Measurements from ENCODE around the gene CFAP90. TPM values are rescaled to one million over a fixed set of nuclear protein-coding genes. Genes with fewer than 3 reads are reported as not detected.

CFAP90 gene
- total RNA-seq, 2 donors from 2014 or later = 0.80 to 0.88 TPM

- WGBS, 2 experiments (ENCODE audit: insufficient coverage in 1 of 2, insufficient read length in 1 of 2) = 93 to 100% methylated on average over 1 of the region's 1 CpG
- Histone ChIP-seq H3K9me3 (ENCODE audit: control insufficient read depth, low read length) (no peaks in the 10 kb centered on the region), H3K27ac (ENCODE audit: low read depth, low read length) (no peak overlapping the region), H3K4me1 (ENCODE audit: control insufficient read depth, insufficient read depth, low read length) (no peaks in the 10 kb centered on the region), H3K4me3 (ENCODE audit: low read length) (no peak overlapping the region), H3K36me3 (ENCODE audit: control insufficient read depth, insufficient read depth, low read length) (no peaks in the 10 kb centered on the region), H3K9ac (ENCODE audit: extremely low read depth, low read length, poor library complexity, severe bottlenecking) (no peak overlapping the region), H3K27me3 (ENCODE audit: control insufficient read depth, insufficient read depth, low read length, poor library complexity, severe bottlenecking) (no peaks in the 10 kb centered on the region)
- H3K9me3 Mint-ChIP-seq = no peaks in the 10 kb centered on the region
- H3K4me1 Mint-ChIP-seq = peaks cover 5% of the 10 kb centered on the region
- no peaks in the 10 kb centered on the region for H3K27me3 Mint-ChIP-seq (ENCODE audit: insufficient read depth)
- no peak for TF ChIP-seq CTCF (conservative IDR thresholded peaks at IDR 0.05)
- no peak for DNase-seq
- H3K36me3 Mint-ChIP-seq (ENCODE audit: low read depth) = peaks cover 12% of the 10 kb centered on the region
- no peak overlapping the region for H3K4me3 Mint-ChIP-seq
- H3K27ac Mint-ChIP-seq = no peak overlapping the region
These were observed 56.1 kb downstream of the CFAP90 start for GRCh38 chr5:7794823-7795222.

DNA sequence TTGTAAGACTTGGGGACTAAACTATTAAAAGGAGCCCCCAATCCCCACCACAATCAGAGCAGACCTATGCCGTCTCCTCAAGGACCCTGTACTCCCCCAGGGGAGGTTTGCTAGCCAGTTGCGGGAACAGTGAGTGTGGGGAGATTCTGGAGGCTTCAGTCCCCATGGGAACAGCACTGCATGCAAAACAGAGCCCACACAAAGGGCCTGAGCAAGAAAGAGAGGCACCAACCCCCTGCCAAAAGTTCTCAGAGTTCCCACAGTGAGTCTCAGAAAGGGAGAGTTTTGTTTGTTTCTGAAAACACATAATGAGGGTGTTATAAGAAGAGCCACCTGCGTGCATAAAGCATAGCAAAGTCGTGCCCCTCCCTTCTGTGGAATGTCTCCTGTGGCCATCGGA is 56.6 kb downstream of the CFAP90 start:
- WGBS, 2 experiments (ENCODE audit: insufficient coverage in 1 of 2, insufficient read length in 1 of 2) = 76 to 87% methylated on average over 4 to 5 of the region's 5 CpGs
- Histone ChIP-seq H3K36me3 (ENCODE audit: control insufficient read depth, insufficient read depth, low read length) (no peaks in the 10 kb centered on the region), H3K4me1 (ENCODE audit: control insufficient read depth, insufficient read depth, low read length) (no peaks in the 10 kb centered on the region), H3K4me3 (ENCODE audit: low read length) (no peak overlapping the region), H3K9ac (ENCODE audit: extremely low read depth, low read length, poor library complexity, severe bottlenecking) (no peak overlapping the region), H3K9me3 (ENCODE audit: control insufficient read depth, low read length) (no peaks in the 10 kb centered on the region), H3K27me3 (ENCODE audit: control insufficient read depth, insufficient read depth, low read length, poor library complexity, severe bottlenecking) (no peaks in the 10 kb centered on the region), H3K27ac (ENCODE audit: low read depth, low read length) (peak overlapping the region; percentile 68)
- Mint-ChIP-seq H3K4me1 (peaks cover 5% of the 10 kb centered on the region), H3K36me3 (ENCODE audit: low read depth) (peaks cover 17% of the 10 kb centered on the region), H3K4me3 (no peak overlapping the region), H3K27me3 (ENCODE audit: insufficient read depth) (no peaks in the 10 kb centered on the region), H3K27ac (no peak overlapping the region), H3K9me3 (no peaks in the 10 kb centered on the region)
- TF ChIP-seq CTCF (conservative IDR thresholded peaks at IDR 0.05) = no peak
- no peak for DNase-seq

- Mint-ChIP-seq H3K27ac (no peak overlapping the region), H3K9me3 (no peaks in the 10 kb centered on the region), H3K27me3 (ENCODE audit: insufficient read depth) (no peaks in the 10 kb centered on the region), H3K4me1 (peaks cover 5% of the 10 kb centered on the region), H3K36me3 (ENCODE audit: low read depth) (peaks cover 18% of the 10 kb centered on the region), H3K4me3 (no peak overlapping the region)
- Histone ChIP-seq H3K9me3 (ENCODE audit: control insufficient read depth, low read length) (no peaks in the 10 kb centered on the region), H3K27ac (ENCODE audit: low read depth, low read length) (peak overlapping the region; percentile 68), H3K9ac (ENCODE audit: extremely low read depth, low read length, poor library complexity, severe bottlenecking) (no peak overlapping the region), H3K36me3 (ENCODE audit: control insufficient read depth, insufficient read depth, low read length) (no peaks in the 10 kb centered on the region), H3K4me3 (ENCODE audit: low read length) (no peak overlapping the region), H3K27me3 (ENCODE audit: control insufficient read depth, insufficient read depth, low read length, poor library complexity, severe bottlenecking) (no peaks in the 10 kb centered on the region), H3K4me1 (ENCODE audit: control insufficient read depth, insufficient read depth, low read length) (no peaks in the 10 kb centered on the region)
- TF ChIP-seq CTCF (conservative IDR thresholded peaks at IDR 0.05) = no peak
- 98 to 100% methylated on average over 2 to 5 of the region's 5 CpGs for WGBS, 2 experiments (ENCODE audit: insufficient coverage in 1 of 2, insufficient read length in 1 of 2)
- no peak for DNase-seq
These were observed 57.0 kb downstream of the CFAP90 start for GRCh38 chr5:7793895-7794294.
